Uterus (tissue), 4 donors: Measurements from ENCODE around the gene LIME1. TPM values are rescaled to one million over a fixed set of nuclear protein-coding genes. Genes with fewer than 3 reads are reported as not detected.

Experiments used
- DNase-seq, 2 donors: peaks; one replicate each; pipeline ENCODE4 v3.0.0-alpha.2; 2019 to 2020
- H3K27ac ChIP-seq, 2 donors: fragments of 200-600 bp; sonication (generic); 1 replicate in 1 of 2; 2 replicates in 1 of 2; pipeline ENCODE4 v1.5.1; 2016 to 2018
- H3K27me3 ChIP-seq, 2 donors: fragments of 200-600 bp; sonication (generic); one replicate each; pipeline ENCODE4 v1.5.1; 2018 to 2019; ENCODE audit warnings: control low read depth in 1 of 2
- H3K36me3 ChIP-seq, 2 donors: fragments of 200-600 bp; sonication (generic); one replicate each; pipeline ENCODE4 v1.5.1; 2019; ENCODE audit warnings: control low read depth in 1 of 2
- H3K4me1 ChIP-seq, 2 donors: fragments of 200-600 bp; sonication (generic); one replicate each; pipeline ENCODE4 v1.5.1; 2018 to 2019; ENCODE audit warnings: control low read depth in 1 of 2
- H3K4me3 ChIP-seq, 2 donors: fragments of 200-600 bp; sonication (generic); 1 replicate in 1 of 2; 2 replicates in 1 of 2; pipeline ENCODE4 v1.5.1; 2018 to 2019; ENCODE audit warnings: mild to moderate bottlenecking in 1 of 2
- H3K9me3 ChIP-seq, 2 donors: fragments of 200-600 bp; sonication (generic); one replicate each; pipeline ENCODE4 v1.5.1; 2019; ENCODE audit warnings: control low read depth in 1 of 2
- CTCF ChIP-seq, 4 experiments: fragments of 200-600 bp in 2 of 4; fragments of 450-650 bp in 2 of 4; sonication (generic) in 2 of 4; IDR thresholded peaks; one replicate each; pipeline ENCODE4 v1.5.1; 2016 to 2019; ENCODE audit warnings: antibody characterized with exemption in 4 of 4, mild to moderate bottlenecking in 2 of 4, moderate library complexity in 1 of 4
- POLR2A ChIP-seq, 2 donors: fragments of 450-650 bp; IDR thresholded peaks; one replicate each; pipeline ENCODE4 v1.6.1; 2016; ENCODE audit warnings: antibody characterized with exemption in 2 of 2, mild to moderate bottlenecking in 1 of 2, moderate library complexity in 1 of 2
- intact Hi-C: fragments of 100-400 bp; cut with DNase I; formaldehyde crosslinking; loops from one replicate; pipeline ENCODE4 v1.15.1; 2023; ENCODE audit warnings: low total_unique reads
- total RNA-seq, 4 donors: library from RNA; depleted of rRNA in 3 of 4; stranded (reverse); fragments of >200 nt in 3 of 4; gene quantifications; one replicate each; pipeline versions ENCODE4 v1.1.0 to v1.2.4, GENCODE V29; 2014 to 2023
- donor health status: DM: yes; HTN: yes; CAD: no.

Gene LIME1
- total RNA-seq, 4 donors from 2014 or later, result 2.6 to 10.5 (median 8.4) TPM

- H3K4me1 ChIP-seq, result peaks cover 0 to 16% of the 10 kb centered on the region in 2 donors
- no peak overlapping the region for H3K4me3 ChIP-seq
- no peaks in the 10 kb centered on the region for H3K9me3 ChIP-seq
- no peak for TF ChIP-seq POLR2A (IDR thresholded peaks at IDR 0.05)
- no peak for TF ChIP-seq CTCF (IDR thresholded peaks at IDR 0.05)
- DNase-seq, result no peak
- H3K27me3 ChIP-seq, result no peaks in the 10 kb centered on the region
- no peaks in the 10 kb centered on the region for H3K36me3 ChIP-seq
- intact Hi-C loops, result no loop called here
- no peak overlapping the region for H3K27ac ChIP-seq
Observed at GRCh38 chr20:63744158-63744557, 7.7 kb downstream of the LIME1 start.

DNA sequence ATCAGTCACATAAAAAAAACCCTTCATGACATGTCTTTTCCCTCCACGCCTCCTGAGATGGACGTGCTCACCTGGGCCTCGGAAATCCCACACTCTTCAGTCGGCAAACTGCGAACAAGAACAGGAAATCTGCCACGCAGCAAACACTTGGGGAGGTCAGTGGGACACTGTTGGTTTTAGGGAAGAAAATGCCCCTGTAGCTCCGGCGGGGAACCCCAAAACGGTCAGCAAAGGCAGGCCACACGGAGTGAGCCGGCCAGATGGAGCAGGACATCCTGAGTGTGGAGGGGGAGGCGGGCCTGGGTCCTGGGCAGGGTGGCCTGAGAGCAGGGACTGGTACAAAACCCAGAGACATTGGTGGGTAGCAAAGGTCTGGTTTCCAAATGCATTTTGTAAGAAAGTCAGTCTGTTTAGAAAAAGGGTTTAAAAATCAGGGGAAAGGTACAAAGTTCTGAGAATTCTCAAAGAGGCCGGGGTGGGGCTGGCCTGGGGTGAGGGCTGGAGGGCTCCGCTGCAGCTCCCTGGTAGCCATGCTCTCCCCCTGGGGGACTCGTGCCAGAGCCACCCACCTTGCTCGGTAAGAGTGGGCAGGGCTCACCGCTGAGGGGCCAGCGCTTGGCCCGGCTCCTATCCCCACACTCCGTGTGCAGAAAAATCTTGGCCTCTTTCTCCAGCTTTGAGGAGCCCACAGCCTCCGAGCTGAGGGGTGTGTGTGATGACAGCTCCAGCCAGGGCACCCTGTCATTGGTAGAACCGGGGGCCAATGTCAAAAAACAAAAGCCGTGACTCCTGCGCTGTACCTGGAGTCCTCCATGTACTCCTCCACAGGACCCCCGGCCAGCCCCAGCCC is 8.3 kb downstream of the LIME1 start:
- no peak for DNase-seq
- H3K9me3 ChIP-seq, result no peaks in the 10 kb centered on the region
- no peak overlapping the region for H3K27ac ChIP-seq
- intact Hi-C loops, result no loop called here
- TF ChIP-seq POLR2A (IDR thresholded peaks at IDR 0.05) (no peak), CTCF (IDR thresholded peaks at IDR 0.05) (no peak)
- no peaks in the 10 kb centered on the region for H3K36me3 ChIP-seq
- no peaks in the 10 kb centered on the region for H3K27me3 ChIP-seq
- peaks cover 0 to 16% of the 10 kb centered on the region in 2 donors for H3K4me1 ChIP-seq
- H3K4me3 ChIP-seq, result no peak overlapping the region

DNA sequence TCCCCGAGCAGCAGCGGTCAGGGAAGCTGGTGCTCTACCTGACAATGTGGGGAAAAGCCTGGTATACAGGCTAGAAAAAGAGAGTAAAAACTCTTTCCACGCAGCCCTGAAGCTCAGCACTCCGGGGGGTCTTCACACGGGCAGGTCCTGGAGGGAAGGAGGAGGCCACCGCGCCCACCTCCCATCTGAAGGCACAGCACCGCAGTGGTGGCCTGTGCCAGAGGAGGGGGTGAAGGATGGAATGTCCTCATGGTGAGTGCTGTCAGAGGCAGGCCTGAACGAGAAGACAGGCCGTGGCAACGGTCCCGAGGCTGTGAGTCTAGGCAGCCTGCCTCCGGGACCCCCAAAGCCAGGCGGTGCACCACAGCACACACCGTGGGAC is 9.0 kb downstream of the LIME1 start:
- H3K27ac ChIP-seq, result no peak overlapping the region
- intact Hi-C loops, result no loop called here
- no peaks in the 10 kb centered on the region for H3K36me3 ChIP-seq
- no peak for TF ChIP-seq POLR2A (IDR thresholded peaks at IDR 0.05)
- TF ChIP-seq CTCF (IDR thresholded peaks at IDR 0.05), result no peak
- no peaks in the 10 kb centered on the region for H3K27me3 ChIP-seq
- no peak overlapping the region for H3K4me3 ChIP-seq
- no peak for DNase-seq
- peaks cover 0 to 16% of the 10 kb centered on the region in 2 donors for H3K4me1 ChIP-seq
- H3K9me3 ChIP-seq, result no peaks in the 10 kb centered on the region

- peaks cover 0 to 13% of the 10 kb centered on the region in 2 donors for H3K4me1 ChIP-seq
- no peak overlapping the region for H3K27ac ChIP-seq
- no peak for DNase-seq
- H3K27me3 ChIP-seq, result no peaks in the 10 kb centered on the region
- intact Hi-C loops, result no loop called here
- H3K9me3 ChIP-seq, result no peaks in the 10 kb centered on the region
- H3K36me3 ChIP-seq, result no peaks in the 10 kb centered on the region
- TF ChIP-seq CTCF (IDR thresholded peaks at IDR 0.05) (no peak), POLR2A (IDR thresholded peaks at IDR 0.05) (no peak)
- H3K4me3 ChIP-seq, result no peak overlapping the region
Observed at GRCh38 chr20:63745961-63746731, 9.7 kb downstream of the LIME1 start.

GRCh38 chr20:63746751-63747315 is 10.4 kb downstream of the LIME1 start:
- H3K4me3 ChIP-seq, result no peak overlapping the region
- no peak overlapping the region for H3K27ac ChIP-seq
- H3K9me3 ChIP-seq, result no peaks in the 10 kb centered on the region
- TF ChIP-seq POLR2A (IDR thresholded peaks at IDR 0.05) (no peak), CTCF (IDR thresholded peaks at IDR 0.05) (no peak)
- H3K27me3 ChIP-seq, result no peaks in the 10 kb centered on the region
- intact Hi-C loops, result no loop called here
- peak in 1 of 2 donors; percentile 15 for DNase-seq
- H3K36me3 ChIP-seq, result no peaks in the 10 kb centered on the region
- peaks cover 0 to 6% of the 10 kb centered on the region in 2 donors for H3K4me1 ChIP-seq
